Neural progenitor cell (in vitro differentiated cells): Measurements from ENCODE around the gene SMARCC2.

Source experiments
- CTCF ChIP-seq: fragments of 200-600 bp; sonication (generic); IDR thresholded peaks from 2 replicates; pipeline ENCODE4 v1.5.1; 2017; ENCODE audit warnings: antibody characterized with exemption, mild to moderate bottlenecking
- EZH2 ChIP-seq: fragments of 200-600 bp; sonication (generic); IDR thresholded peaks from 2 replicates; pipeline ENCODE4 v1.6.1; 2017; ENCODE audit warnings: antibody characterized with exemption, mild to moderate bottlenecking, moderate library complexity
- EZH2phosphoT487 ChIP-seq: fragments of 200-600 bp; sonication (generic); IDR thresholded peaks from 2 replicates; pipeline ENCODE4 v1.6.1; 2017; ENCODE audit warnings: antibody characterized with exemption

DNA sequence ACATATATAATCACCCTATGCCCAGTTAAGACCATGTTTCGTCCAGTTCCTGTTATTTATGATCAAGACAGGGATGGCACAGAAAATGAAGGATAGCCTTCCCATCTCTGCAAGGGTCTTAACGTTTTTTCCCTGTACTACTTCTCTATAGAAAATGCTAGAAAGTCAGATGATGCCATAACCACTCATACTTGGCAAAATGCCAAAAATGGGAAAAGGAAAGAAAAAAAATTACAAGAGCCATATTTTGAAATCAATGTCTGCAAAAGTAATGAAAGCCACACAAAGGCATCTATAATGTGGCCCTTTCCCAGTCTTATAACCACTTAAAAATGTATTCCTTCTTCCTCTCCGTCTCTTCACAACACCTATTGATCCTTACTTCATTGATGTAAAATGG lies 38.7 kb downstream of the SMARCC2 start:
- no peak for TF ChIP-seq CTCF
- TF ChIP-seq EZH2 = no peak
- no peak for TF ChIP-seq EZH2phosphoT487
